Measurements from ENCODE around the gene JPT1. TPM values are rescaled to one million over a fixed set of nuclear protein-coding genes. Genes with fewer than 3 reads are reported as not detected.

Gene JPT1
- 100 to 1,000 TPM; 277 to 280 TPM for total RNA-seq

- POLR2A ChIA-PET: no interaction called here
Observed at GRCh38 chr17:75154195-75155106, at the start of gene JPT1. Gene JPT1, minus strand, starts transcription at chr17:75154512. Its CDS starts 115 bp downstream, at chr17:75154397.

GRCh38 chr17:75199886-75200618 lies 45.7 kb upstream of the JPT1 start:
- Mint-ChIP-seq H3K27ac (no peak overlapping the region), H3K9me3 (no peaks in the 10 kb centered on the region), H3K4me1 (peaks cover 7% of the 10 kb centered on the region), H3K4me3 (no peak overlapping the region), H3K36me3 (ENCODE audit: low read depth) (no peaks in the 10 kb centered on the region), H3K27me3 (no peaks in the 10 kb centered on the region)
- POLR2A ChIA-PET: no interaction called here
- CTCF ChIA-PET: interaction anchor here (0.6 to 5.9 kb wide), 6 partner anchors 10 to 86 kb away, joined by 3 to 47 read pairs (median 8); partner anchors contain the start of gene MIF4GD
- no peak for DNase-seq

More at GRCh38 chr17:75154195-75155106, at the start of gene JPT1:
- H3K27ac Mint-ChIP-seq: peak within 1 kb of the TSS; percentile 91
- no peaks in the 10 kb centered on the region for H3K27me3 Mint-ChIP-seq
- H3K4me3 Mint-ChIP-seq: peak within 1 kb of the TSS; percentile 92
- CTCF ChIA-PET: interaction anchor here (1.0 to 1.1 kb wide), 5 partner anchors 13 to 141 kb away, joined by 3 to 5 read pairs (median 3); partner anchors contain the start of gene MIF4GD
- peaks cover 15% of the 10 kb centered on the region for H3K36me3 Mint-ChIP-seq (ENCODE audit: low read depth)
- DNase-seq: peak; percentile 100
- no peaks in the 10 kb centered on the region for H3K9me3 Mint-ChIP-seq
- peaks cover 39% of the 10 kb centered on the region for H3K4me1 Mint-ChIP-seq

- ChIA-PET POLR2A (no interaction called here), CTCF (no interaction called here)
- H3K27ac Mint-ChIP-seq: no peak overlapping the region
- no peak overlapping the region for H3K4me3 Mint-ChIP-seq
- no peak for DNase-seq
- H3K36me3 Mint-ChIP-seq (ENCODE audit: low read depth): no peaks in the 10 kb centered on the region
- H3K27me3 Mint-ChIP-seq: no peaks in the 10 kb centered on the region
- peaks cover under 1% of the 10 kb centered on the region for H3K4me1 Mint-ChIP-seq
- no peaks in the 10 kb centered on the region for H3K9me3 Mint-ChIP-seq
Observed at GRCh38 chr17:75194879-75195278, 40.6 kb upstream of the JPT1 start.

GRCh38 chr17:75191584-75191983 lies 37.3 kb upstream of the JPT1 start:
- no peaks in the 10 kb centered on the region for H3K36me3 Mint-ChIP-seq (ENCODE audit: low read depth)
- no peak overlapping the region for H3K4me3 Mint-ChIP-seq
- CTCF ChIA-PET: interaction anchor here (2.1 to 6.4 kb wide), 2 partner anchors 11 to 77 kb away, joined by 7 to 47 read pairs; no protein-coding TSS in a partner anchor

GRCh38 chr17:75188614-75189013 lies 34.3 kb upstream of the JPT1 start:
- Mint-ChIP-seq H3K36me3 (ENCODE audit: low read depth) (peaks cover 4% of the 10 kb centered on the region), H3K9me3 (no peaks in the 10 kb centered on the region), H3K27ac (peak overlapping the region; percentile 95), H3K4me1 (peaks cover 25% of the 10 kb centered on the region), H3K27me3 (no peaks in the 10 kb centered on the region), H3K4me3 (no peak overlapping the region)
- POLR2A ChIA-PET: no interaction called here
- DNase-seq: no peak
- CTCF ChIA-PET: interaction anchor here (0.9 to 6.4 kb wide), 4 partner anchors 14 to 227 kb away, joined by 3 to 47 read pairs (median 5); no protein-coding TSS in a partner anchor

More at GRCh38 chr17:75191584-75191983, 37.3 kb upstream of the JPT1 start:
- H3K27me3 Mint-ChIP-seq: no peaks in the 10 kb centered on the region
- POLR2A ChIA-PET: interaction anchor here (0.7 kb wide), 1 partner anchor 86 kb away, joined by 3 read pairs; no protein-coding TSS in a partner anchor
- no peak overlapping the region for H3K27ac Mint-ChIP-seq
- peaks cover 14% of the 10 kb centered on the region for H3K4me1 Mint-ChIP-seq
- no peaks in the 10 kb centered on the region for H3K9me3 Mint-ChIP-seq
- no peak for DNase-seq

GRCh38 chr17:75183999-75184884 lies 29.9 kb upstream of the JPT1 start:
- Mint-ChIP-seq H3K4me1 (peaks cover 38% of the 10 kb centered on the region), H3K9me3 (no peaks in the 10 kb centered on the region), H3K27me3 (no peaks in the 10 kb centered on the region), H3K36me3 (ENCODE audit: low read depth) (peaks cover 28% of the 10 kb centered on the region), H3K4me3 (peak overlapping the region; percentile 78), H3K27ac (peak overlapping the region; percentile 99)
- ChIA-PET POLR2A (no interaction called here), CTCF (interaction anchor here (0.7 to 2.0 kb wide), 6 partner anchors 17 to 86 kb away, joined by 3 to 14 read pairs (median 4); partner anchors contain the start of gene MIF4GD)
- DNase-seq: no peak

GRCh38 chr17:75182569-75183436 lies 28.5 kb upstream of the JPT1 start, which contains the start of gene SUMO2:
Gene SUMO2, minus strand, starts transcription at chr17:75182959. Its CDS starts 125 bp downstream, at chr17:75182834.
- peaks cover 36% of the 10 kb centered on the region for H3K36me3 Mint-ChIP-seq (ENCODE audit: low read depth)
- peaks cover 43% of the 10 kb centered on the region for H3K4me1 Mint-ChIP-seq
- H3K27me3 Mint-ChIP-seq: no peaks in the 10 kb centered on the region
- H3K4me3 Mint-ChIP-seq: peak within 1 kb of the TSS; percentile 84
- H3K9me3 Mint-ChIP-seq: no peaks in the 10 kb centered on the region
- POLR2A ChIA-PET: no interaction called here
- H3K27ac Mint-ChIP-seq: peak within 1 kb of the TSS; percentile 99
- DNase-seq: peak; percentile 93
- CTCF ChIA-PET: interaction anchor here (0.6 to 2.0 kb wide), 8 partner anchors 11 to 310 kb away, joined by 3 to 14 read pairs (median 4); partner anchors contain the start of genes FDXR and MIF4GD

GRCh38 chr17:75182319-75182568 lies 27.9 kb upstream of the JPT1 start:
- H3K27ac Mint-ChIP-seq: peak overlapping the region; percentile 99
- H3K36me3 Mint-ChIP-seq (ENCODE audit: low read depth): peaks cover 36% of the 10 kb centered on the region
- H3K4me1 Mint-ChIP-seq: peaks cover 43% of the 10 kb centered on the region

GRCh38 chr17:75181608-75182318 lies 27.5 kb upstream of the JPT1 start:
- ChIA-PET CTCF (interaction anchor here (0.9 to 2.0 kb wide), 2 partner anchors 10 to 68 kb away, joined by 3 to 6 read pairs; no protein-coding TSS in a partner anchor), POLR2A (no interaction called here)
- Mint-ChIP-seq H3K4me1 (peaks cover 45% of the 10 kb centered on the region), H3K27ac (peak overlapping the region; percentile 99), H3K27me3 (no peaks in the 10 kb centered on the region), H3K4me3 (peak overlapping the region; percentile 84), H3K36me3 (ENCODE audit: low read depth) (peaks cover 37% of the 10 kb centered on the region), H3K9me3 (no peaks in the 10 kb centered on the region)
- DNase-seq: peak; percentile 51

More at GRCh38 chr17:75182319-75182568, 27.9 kb upstream of the JPT1 start:
- CTCF ChIA-PET: interaction anchor here (1.2 to 1.4 kb wide), 2 partner anchors 64 to 68 kb away, joined by 3 to 5 read pairs; no protein-coding TSS in a partner anchor
- POLR2A ChIA-PET: no interaction called here
- Mint-ChIP-seq H3K27me3 (no peaks in the 10 kb centered on the region), H3K9me3 (no peaks in the 10 kb centered on the region), H3K4me3 (peak overlapping the region; percentile 84)
- no peak for DNase-seq

- POLR2A ChIA-PET: interaction anchor here (0.6 kb wide), 1 partner anchor 226 kb away, joined by 3 read pairs; no protein-coding TSS in a partner anchor
- H3K36me3 Mint-ChIP-seq (ENCODE audit: low read depth): peaks cover 41% of the 10 kb centered on the region
Observed at GRCh38 chr17:75181110-75181509, 26.8 kb upstream of the JPT1 start.

More at GRCh38 chr17:75181110-75181509, 26.8 kb upstream of the JPT1 start:
- Mint-ChIP-seq H3K9me3 (no peaks in the 10 kb centered on the region), H3K27ac (peak overlapping the region; percentile 99), H3K4me1 (peaks cover 48% of the 10 kb centered on the region), H3K27me3 (no peaks in the 10 kb centered on the region), H3K4me3 (peak overlapping the region; percentile 84)
- CTCF ChIA-PET: interaction anchor here (0.5 to 2.0 kb wide), 6 partner anchors 10 to 390 kb away, joined by 3 to 8 read pairs (median 3); no protein-coding TSS in a partner anchor
- DNase-seq: no peak

All from activated CD4-positive, alpha-beta T cell treated with anti-CD3 and anti-CD28 coated beads, Interleukin-2, amount 10 ng/mL, durations not matched to agents 7 days and 5 days (primary cell).